Measurements from ENCODE around the gene GALNT10.
"Not testable (repeated sequence)": the region's sequence is repeated elsewhere in the genome, so short reads cannot be mapped to it uniquely, and the experiment has no call there.

The GALNT10 gene

DNA sequence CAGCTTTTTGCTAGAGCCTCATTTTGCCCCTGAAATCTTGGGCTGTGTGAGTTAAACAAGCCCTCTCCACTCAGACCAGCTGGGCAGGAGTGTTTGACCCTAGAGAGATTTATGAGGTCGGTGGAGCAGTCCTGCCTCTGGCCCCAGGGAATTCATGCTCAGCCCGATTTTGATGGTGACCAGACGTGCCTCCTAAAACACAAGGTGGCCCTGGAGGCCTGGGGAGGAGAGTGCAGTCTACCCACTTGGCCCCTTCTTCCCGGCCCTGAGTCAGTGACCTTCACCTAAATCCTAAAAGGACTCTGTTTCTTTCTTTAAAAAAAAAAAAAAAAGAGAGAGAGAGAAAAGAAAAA, 168.7 kb downstream of the GALNT10 start:
- DNase-seq = no peak

DNA sequence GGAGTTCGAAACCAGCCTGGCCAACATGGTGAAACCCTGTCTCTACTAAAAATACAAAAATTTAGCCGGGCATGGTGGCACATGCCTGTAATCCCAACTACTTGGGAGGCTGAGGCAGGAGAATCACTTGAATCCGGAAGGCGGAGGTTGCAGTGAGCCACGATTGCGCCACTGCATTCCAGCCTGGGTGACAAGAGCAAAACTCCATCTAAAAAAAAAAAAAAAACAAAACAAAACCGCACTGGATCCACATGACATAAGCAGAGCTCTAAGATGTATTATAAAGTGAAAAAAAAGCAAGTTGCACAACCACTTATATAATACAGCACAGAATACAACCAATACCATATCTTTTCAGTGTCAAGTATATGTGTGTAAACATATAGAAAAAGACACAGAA, 169.7 kb downstream of the GALNT10 start:
- not testable (repeated sequence) for DNase-seq

DNA sequence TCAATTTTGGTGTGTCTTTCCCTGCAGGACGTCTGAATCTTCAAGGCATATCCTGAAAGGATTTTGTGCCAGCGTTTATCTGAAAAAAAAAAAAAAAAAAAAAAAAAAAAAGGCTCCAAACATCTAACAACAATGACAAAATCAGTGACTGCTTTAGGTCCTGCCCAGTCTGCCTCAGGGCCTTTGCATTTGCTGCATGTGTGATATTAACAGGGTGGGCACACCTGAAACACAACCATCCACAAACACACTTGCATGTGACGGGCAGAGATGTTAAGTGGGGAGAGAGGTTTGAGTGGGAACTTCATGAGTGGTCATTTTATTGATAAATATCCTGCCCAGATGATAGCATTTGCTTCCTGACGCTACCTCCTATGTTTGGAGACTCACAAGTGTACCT, 172.9 kb downstream of the GALNT10 start:
- DNase-seq = no peak

DNA sequence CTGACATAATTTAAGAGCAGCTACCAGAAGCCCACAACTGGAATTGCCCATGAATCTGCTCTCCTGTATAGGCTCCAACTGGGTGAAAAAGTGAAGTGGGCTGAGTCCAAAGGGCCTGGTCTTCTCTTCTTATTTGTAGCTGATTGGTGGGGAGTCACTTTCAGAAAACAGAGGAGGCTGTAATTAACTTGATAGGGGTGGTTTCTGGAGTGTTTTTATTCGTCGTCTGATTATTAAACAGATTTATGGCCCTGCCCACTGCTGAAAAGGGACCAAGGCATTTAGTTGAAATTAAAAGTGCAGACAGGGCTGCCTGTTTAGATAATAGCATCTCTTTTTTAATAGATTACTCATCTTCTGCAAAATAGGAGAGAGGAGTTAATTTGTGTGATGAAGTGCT, 174.2 kb downstream of the GALNT10 start:
- DNase-seq = no peak

DNA sequence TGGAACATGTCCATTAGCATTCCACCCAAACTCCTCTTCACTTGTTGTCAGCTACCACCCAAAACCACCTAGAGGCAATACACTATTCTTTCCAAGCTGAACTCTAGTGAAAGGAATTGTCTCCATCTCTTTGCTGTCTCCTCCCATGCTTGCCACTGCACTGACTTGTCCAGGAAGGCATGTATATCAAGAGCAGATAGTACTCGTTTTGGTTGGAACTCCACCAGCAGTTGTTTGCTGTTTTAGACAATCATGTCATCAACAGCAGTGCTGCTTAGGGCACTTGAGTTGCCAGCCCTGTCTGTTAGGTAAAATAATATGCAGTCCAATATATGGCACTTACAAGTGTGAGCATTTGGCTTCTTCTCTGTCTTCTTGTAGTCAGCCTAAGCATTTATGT, 175.3 kb downstream of the GALNT10 start:
- DNase-seq = no peak

DNA sequence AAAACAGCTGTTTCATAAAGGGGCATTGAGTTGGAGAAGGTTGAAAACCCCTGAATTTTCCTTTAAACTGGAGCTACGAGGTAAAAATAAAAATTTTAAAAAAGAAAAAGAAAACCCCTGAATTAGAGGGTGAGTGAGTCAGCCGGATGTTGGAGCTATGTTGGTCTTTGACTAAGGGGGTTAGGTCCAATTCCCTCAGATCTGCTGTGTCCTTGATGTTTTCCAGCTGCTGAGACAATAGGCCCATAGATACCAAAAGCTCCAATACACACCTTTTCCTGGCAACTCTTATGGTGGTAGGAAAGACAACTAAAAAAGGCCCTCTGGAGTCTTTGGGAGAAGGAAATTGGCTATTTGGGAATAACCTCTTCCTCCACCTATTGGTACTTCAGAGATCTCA, 175.8 kb downstream of the GALNT10 start:
- no peak for DNase-seq

DNA sequence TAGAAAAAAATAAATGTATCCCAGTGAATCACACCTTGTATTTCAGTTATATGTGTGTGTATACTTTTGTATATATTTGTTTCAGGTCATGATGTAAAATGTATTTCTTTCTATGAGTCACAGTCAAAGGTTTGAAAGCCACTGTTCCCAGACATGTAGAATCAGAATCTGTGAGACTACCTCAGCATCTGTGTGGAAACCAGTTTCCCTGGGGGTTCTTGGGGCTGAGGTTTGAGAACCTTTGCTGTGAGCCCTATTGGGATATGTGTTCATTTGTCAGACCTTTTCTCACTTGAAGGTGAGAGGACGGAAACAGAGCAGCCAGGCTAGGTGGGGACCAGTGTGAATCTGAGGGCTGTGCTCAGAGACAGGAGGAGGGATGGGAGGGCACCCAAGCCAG, 176.6 kb downstream of the GALNT10 start:
- no peak for DNase-seq

DNA sequence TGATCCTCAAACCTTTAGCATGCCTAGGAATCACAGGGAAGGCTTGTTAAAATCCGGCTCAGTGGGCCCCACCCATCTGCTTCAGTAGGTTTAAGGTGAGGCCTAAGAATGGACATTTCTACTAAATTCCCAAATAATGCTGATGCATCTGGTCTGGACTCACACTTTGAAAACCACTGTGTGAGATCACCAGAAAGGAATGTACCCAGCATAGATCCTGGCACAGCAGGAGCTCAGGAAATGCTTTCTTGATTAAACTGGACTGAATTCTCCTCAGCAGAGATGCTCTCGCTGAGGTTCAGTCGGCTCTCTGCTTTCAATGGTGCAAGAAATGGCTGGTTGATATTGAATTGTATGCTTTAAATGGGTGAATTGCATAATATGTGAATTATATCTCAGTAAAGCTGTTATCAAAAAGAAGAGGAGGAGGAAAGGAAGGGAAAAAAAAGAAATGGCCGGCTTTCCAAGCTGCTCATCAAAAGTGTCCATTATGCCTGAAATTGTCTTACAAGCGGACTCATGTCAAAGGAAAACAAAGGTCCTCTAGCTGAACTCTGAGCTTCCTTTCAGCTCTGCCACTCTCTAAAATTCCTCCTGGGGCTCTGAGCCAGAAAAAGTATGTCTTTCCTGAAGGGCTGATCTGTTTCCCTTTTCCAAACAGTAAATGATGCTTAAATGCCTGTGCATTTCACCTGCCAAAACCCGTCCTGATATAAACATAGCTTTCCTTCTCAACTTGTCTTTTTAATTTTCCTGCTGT, 177.7 kb downstream of the GALNT10 start:
- DNase-seq = no peak

DNA sequence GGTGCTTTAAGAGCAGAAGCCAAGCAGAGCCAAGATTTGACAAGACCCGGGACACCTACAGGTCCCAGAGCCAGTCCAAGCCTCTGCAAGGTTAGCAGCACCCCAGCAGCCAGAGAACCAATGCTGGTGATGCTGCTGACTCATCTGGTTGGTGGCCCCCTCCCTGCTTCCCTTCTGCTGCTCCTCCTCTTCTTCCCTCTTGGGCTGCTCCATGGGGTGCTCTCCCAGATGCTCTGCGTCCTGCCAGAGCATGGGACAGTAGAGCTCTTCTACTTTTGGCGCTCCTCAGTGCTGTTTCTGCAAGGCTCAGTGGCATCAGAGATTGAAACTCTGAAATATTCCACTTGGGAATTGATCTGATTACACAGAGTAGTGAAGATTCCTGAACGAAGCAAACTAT, 179.1 kb downstream of the GALNT10 start:
- DNase-seq = no peak

DNA sequence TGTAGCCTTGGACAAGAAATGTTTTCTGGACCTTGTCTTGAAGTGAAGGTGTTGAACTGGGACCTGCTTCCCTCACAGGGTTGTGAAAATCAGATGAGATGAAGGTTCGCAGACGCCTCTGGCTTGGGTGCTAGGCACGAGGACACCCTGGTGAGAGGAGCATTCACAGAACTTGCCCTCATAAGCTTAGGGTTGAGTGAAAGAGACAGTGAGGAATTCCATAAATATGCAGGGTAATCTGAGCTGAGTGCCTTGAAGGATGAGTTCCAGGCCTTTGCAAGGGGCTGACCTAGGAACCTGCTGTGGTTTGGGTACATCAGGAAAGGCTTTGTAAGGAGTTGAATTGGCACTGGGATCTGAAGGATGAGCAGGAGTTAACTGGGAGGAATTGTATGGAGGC, 179.6 kb downstream of the GALNT10 start:
- no peak for DNase-seq

DNA sequence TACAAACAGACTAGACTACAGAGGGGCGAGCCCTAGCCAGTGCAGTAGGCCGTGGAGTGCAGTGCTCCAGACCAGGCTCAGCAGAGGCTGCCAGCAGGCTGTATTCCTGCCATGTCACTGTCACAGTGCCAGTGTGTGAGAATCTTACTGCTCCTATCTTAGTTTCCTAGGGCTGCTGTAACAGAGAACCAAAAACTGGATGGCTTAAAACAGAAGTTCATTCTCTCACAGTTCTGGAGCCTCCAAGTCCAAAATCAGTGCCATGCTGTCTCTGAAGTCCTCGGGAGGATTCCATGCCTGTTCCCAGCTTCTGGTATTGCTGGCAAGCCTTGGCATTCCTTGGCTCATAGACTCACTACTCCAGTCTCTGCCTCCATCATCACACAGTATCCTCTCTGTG, 180.3 kb downstream of the GALNT10 start:
- DNase-seq = no peak

DNA sequence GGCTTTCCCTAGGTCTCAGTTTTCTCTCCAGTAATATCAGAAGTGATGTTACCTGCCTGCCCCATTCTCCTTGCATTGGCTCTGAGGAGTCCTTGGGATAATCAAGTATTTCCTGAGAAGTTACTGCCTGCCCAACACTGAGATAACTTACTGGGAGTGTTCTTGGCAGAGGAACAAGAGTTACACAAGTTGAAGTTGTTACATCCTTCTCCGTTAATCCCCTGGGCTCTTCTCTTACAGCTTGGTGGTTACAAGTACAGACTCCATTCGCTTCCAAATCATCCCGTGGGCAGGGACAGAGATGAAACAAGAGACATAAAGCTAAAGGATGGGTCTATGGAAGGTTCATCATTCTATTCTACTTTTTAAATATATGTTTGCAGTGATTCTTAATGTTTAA, 181.2 kb downstream of the GALNT10 start:
- DNase-seq = no peak

DNA sequence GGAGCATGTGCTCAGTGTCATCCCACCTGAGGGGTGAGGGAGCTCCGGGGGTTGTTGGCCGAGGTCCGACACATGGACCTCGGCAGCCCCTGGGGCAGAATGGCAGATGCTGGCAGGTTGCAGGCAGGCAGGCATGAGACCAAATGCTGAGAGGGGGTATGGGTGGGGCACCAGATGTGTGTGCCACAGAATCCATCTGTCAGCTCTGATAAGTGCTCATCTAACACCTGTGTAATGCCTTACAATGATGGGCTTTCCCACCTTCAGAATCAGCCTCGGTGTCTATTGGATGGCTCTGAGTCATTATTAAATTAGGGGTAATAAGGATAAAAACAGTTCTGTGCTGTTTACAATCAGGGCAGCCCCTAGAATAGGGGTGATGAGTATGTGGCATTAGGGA, 182.1 kb downstream of the GALNT10 start:
- no peak for DNase-seq

DNA sequence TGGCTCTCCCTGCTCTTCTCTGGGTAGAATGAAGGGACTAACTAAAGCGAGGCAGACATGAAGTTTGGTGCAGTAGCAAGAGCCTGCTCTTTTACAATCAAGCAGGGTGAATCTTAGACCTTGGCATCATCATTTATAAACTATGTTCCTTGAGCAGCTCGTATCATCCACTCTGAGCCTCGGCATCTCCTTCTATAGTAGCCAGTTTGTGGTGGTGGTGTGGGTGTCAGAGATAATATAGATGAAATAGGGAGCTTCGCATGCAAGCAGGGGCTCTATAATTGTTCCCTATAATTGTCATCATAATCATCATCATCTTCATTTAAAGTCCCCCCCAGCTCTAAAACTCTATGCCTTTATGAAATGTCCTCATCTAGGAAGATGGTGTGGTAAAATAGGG, 182.8 kb downstream of the GALNT10 start:
- DNase-seq = no peak

DNA sequence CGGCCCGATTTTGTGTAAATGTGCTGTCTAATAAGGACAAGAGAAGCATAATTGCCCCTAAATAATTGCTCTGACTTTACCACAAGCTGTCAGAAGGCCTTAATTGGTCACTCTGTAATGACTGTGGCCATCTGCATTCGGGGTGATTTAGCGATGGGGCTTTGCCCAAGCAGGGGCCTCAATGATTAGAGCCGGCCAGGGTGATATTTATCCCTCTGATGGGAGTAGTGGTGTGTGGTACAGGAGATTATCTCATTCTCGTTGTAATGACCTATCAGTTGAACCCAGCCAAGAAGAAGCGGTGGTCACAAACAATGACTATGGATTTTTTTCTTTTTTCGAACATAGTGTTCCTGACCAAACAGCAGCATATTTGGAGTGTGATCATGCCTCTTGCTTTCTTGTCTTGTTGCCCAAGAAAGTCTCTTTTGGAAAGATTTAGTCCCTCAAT, 183.2 kb downstream of the GALNT10 start:
- no peak for DNase-seq

DNA sequence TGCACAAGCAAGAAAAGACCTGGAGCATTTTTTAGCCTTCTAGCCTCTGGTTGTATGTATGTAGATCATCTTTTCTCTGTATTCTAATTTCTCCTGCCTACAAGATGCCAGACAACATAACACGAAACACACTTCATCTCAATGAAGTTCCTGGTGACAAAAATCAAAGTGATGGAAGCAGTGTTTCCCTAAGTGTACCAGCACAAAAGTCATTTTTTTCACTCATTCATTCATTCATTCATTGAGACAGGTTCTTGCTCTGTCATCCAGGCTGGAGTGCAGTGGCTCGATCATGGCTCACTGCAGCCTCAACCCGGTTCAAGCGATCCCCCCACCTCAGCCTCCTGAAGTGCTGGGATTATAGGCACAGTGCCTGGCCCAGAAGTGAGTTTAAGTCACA, 183.7 kb downstream of the GALNT10 start:
- DNase-seq = no peak

DNA sequence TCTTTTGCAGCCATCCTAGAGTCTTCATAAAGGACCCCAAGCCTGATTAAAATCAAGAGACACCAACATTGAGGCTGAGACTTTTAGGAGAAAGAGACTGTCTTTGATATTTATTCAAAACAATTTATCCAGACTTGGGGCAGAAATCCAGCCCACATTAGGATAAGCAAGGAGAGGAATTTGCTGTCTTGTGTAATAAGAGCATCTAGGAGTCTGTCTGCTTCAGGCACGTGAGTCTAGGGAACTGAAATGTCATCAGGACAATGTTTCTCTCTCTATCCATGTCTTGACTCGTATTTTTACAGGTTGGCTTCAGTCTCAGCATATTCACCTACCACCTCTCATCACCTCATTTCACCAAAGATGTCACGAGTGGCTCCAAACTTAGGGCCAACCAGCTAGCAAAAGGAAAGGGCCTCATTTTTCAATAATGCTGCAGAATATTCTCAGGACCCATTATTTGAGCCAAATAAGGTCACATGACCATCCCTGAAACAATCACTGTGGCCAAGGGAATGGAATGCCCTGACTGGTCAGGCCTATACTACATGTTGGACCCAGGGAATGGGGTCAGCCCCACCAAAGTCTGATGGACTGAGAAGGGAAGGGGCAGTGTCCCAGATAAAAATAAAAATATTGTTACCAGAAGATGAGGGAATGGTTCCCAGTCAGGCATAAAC, 184.9 kb downstream of the GALNT10 start:
- no peak for DNase-seq

DNA sequence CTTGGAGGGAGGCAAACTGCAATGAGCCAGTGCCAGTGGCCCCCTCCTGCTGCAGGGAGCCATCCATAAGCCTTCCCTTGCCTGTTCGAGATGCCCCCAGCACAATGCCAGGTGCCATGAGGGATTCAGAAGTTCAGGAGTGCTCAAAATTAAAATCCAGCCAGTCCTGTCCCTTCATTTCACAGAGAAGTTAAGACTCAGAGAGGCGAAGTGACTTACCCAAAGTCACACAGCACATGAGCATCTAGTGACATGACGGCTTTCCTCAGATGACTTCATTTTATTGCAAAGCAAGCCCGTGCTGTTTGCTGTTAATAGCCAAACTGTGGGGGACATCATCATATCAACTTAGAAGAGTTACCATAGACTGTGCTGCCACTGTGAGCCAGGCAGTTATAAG, 185.9 kb downstream of the GALNT10 start:
- DNase-seq = no peak

DNA sequence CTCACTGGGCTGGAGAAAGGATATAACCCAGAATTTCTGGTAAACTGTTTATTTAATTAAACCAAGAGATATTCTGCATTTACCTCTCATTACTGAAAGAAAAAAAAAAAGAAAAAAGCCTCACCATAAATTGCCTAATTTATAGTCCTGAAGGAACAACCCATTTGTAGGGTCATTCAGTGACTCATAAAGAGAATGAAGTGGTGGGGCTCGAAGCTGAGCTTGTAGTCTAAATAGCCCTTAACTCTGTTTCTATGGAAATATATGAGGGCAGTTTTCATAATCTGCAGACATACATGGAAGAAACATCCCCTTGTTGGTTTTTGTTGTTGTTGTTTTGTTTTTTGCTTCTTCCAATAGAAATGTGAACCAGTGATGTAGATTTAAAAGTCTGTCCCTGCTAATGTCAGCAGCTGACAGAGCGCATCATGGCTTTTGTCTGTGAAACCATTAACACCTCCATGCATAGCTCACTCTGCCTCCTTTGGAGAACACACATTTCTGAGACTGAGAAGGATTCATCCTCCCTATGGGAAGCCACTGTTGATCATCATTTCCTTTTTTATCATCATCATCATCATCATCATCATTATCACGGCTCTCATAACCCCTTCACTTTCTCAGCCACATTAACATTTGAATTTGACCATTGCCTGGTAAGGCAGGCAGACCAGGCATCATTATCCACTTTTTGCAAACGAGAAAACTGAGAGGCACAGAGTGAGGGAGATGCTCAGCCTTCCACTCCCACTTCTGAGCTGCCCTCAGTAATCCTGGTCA, 187.4 kb downstream of the GALNT10 start:
- no peak for DNase-seq

DNA sequence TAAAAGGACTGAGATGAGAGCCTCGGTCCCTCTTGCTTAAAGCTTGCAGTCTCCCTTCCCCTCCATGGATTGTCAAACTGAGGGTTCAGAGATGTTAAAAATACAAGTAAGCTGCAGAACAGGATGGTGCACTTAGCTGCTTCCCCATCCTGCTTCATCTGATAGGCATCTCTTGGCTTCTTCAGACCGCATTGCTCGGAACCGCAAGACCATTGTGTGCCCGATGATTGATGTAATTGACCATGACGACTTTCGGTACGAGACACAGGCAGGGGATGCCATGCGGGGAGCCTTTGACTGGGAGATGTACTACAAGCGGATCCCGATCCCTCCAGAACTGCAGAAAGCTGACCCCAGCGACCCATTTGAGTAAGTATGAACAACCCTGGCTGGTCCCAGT, 189.7 kb downstream of the GALNT10 start:
- DNase-seq = no peak

DNA sequence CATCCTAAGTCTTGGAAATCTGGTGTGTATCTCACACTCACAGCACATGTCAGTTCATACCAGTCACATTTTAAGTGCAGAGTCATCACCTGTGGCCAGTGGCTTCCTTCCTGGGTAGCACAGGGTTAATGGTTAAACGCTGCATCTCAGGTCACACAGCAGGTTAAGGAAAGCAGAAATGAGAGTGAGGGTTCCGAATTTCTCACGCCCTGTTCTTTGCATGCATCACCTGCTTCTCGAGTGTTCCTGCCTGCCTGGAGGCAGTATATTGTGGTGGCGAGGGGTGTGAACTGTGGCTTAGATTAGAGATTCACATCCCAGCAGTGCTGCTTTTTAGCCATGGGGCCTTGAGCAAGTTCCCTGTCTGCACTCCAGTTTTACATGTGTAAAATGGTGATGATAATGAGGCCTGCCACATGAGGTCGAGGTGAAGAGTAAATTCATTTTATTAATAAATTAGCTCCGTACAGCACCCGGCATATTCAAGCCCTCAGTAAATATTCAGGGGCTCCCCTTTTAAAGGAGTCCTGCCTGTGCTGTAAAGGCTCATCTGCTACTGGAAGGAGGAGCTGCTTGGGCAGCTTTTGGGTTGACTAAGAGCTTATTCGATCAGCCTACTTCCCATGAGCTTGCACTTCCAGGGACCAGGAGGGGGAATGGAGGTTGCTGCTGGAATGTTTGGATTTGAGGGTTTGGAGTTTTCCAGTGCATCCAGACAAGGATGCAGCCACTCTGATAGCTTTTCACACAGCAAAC, 194.1 kb downstream of the GALNT10 start:
- no peak for DNase-seq

DNA sequence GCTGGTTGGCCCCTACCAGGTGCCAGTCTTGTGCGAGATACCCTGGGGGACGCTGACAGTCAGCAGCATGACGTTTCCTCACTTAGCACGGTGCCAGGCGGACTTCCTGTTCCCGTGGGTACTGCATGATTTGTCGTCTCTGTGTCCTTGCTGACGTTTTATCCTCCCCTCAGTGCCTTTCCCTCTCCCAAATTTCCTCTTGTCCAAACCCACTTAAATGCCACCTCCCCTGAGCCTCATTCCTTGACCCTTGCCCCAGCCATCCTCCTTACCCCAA, 194.6 kb downstream of the GALNT10 start:
- DNase-seq = no peak

DNA sequence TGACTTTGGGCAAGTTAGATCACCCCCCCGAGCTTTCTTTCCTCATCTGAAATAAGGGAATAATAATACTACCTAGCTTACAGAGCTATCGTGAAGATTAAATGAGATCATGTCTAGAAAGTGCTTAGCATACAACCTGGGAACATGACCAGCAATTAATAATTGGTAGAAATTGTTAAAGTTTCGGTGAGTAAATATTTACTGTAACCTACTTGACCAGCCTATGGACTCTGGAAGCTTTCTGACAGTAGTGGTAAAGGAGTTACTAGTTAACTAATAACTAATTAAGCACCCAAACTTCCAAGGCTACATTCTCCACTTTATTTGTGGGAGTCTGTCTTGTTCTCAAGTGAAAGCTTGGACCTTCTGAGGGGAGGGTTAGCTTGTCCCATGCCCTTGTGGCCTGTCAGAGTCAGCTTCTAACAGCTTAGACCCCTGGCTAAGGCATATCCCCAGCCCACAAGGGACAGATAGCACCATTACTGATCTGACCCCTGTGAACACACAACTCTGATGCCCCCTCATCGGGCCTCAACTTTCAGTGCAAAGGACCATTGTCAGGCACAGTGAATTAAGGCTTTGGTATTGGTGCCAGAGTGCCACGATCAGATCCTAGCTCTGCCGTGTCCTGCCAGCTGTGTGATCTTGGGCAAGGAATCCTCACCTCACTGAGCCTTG, 196.6 kb downstream of the GALNT10 start:
- no peak for DNase-seq

All from NCI-H1092 treated with DMSO at 0.1 percent for 48 hours (cell line).